HCT116 (cell line): ENCODE measurements around the gene PTOV1. TPM values are rescaled to one million over a fixed set of nuclear protein-coding genes. Genes with fewer than 3 reads are reported as not detected.

Experiments
- ATAC-seq: fragments of 200-7000 bp; cut with Tn5 transposase; 2 replicates; pipeline ENCODE4 v1.9.1; 2020; ENCODE audit warnings: mild to moderate bottlenecking, moderate library complexity
- BruUV-seq: library from RNA; stranded (reverse); fragments of 400-500 nt; replicated peaks from 2 replicates; lab custom pipeline; 2021; lab: Mats Ljungman, UMichigan
- CTCF ChIA-PET: fragments of 300-600 bp; sonication (Branson Sonifier 250); formaldehyde crosslinking; loops from one replicate; lab custom pipeline; 2021; ENCODE audit warnings: antibody characterized with exemption; lab: Charles Lee
- POLR2A ChIA-PET: fragments of 300-600, 350-600 bp; sonication (Branson Sonifier 250); formaldehyde crosslinking; loops from one replicate; lab custom pipeline; 2021; ENCODE audit warnings: antibody characterized with exemption; lab: Charles Lee
- RAD21 ChIA-PET, 2 experiments: fragments of 300-600 bp; sonication (Branson Sonifier 250); formaldehyde crosslinking; loops; one replicate each; lab custom pipeline; 2023; ENCODE audit warnings: low total read pairs in 2 of 2; ENCODE audit not compliant: uncharacterized antibody in 2 of 2, unreplicated experiment in 2 of 2, low non-redundant PET in 1 of 2; lab: Charles Lee
- DNase-seq: peaks from one replicate; pipeline ENCODE4 v3.0.0-alpha.2; 2010; ENCODE audit warnings: low read depth, low spot score
- H2AFZ ChIP-seq: fragments of 200-600 bp; shearing (Covaris generic), sonication (generic); 2 replicates; pipeline ENCODE4 v1.6.1; 2017; ENCODE audit warnings: low read depth, mixed run types, mixed read lengths, antibody characterized with exemption, low read length; ENCODE audit not compliant: poor library complexity, severe bottlenecking
- H3K27ac ChIP-seq: 2 replicates; pipeline ENCODE4 v1.5.1; 2012; ENCODE audit warnings: low read depth, low read length
- H3K27me3 ChIP-seq: fragments of 200-600 bp; sonication (generic); 2 replicates; pipeline ENCODE4 v1.6.1; 2016; ENCODE audit warnings: mixed run types, low read length, mixed read lengths; ENCODE audit not compliant: insufficient read depth
- H3K36me3 ChIP-seq, 2 experiments: fragments of 200-500 bp in 1 of 2; fragments of 200-600 bp in 1 of 2; sonication (Bioruptor generic) in 1 of 2; sonication (generic) in 1 of 2; 2 replicates each; pipeline versions ENCODE4 v1.5.1 to v1.6.1; 2014 to 2016; ENCODE audit warnings: low read length in 2 of 2, inconsistent platforms in 1 of 2, mixed read lengths in 1 of 2, mixed run types in 1 of 2; ENCODE audit not compliant: insufficient read depth in 2 of 2, control insufficient read depth in 1 of 2
- H3K4me1 ChIP-seq, 2 experiments: fragments of 200-600 bp in 1 of 2; sonication (generic) in 1 of 2; 2 replicates each; pipeline versions ENCODE4 v1.5.1 to v1.6.1; 2012 to 2017; ENCODE audit warnings: low read length in 2 of 2, inconsistent platforms in 1 of 2, mild to moderate bottlenecking in 1 of 2, mixed read lengths in 1 of 2, mixed run types in 1 of 2, moderate library complexity in 1 of 2; ENCODE audit not compliant: insufficient read depth in 2 of 2, control insufficient read depth in 1 of 2
- H3K4me2 ChIP-seq: fragments of 200-600 bp; sonication (generic); 2 replicates; pipeline ENCODE4 v1.6.1; 2017; ENCODE audit warnings: mixed run types, low read length, mixed read lengths
- H3K4me3 ChIP-seq, 2 experiments: fragments of 200-600 bp in 1 of 2; sonication (generic) in 1 of 2; replicated peaks in 1 of 2; 2 replicates each; pipeline ENCODE4 v1.5.1; 2011 to 2016; ENCODE audit warnings: low read length in 2 of 2, control low read depth in 1 of 2, low read depth in 1 of 2, mild to moderate bottlenecking in 1 of 2, mixed read lengths in 1 of 2, mixed run types in 1 of 2
- H3K79me2 ChIP-seq: fragments of 200-600 bp; sonication (generic); 2 replicates; pipeline ENCODE4 v1.6.1; 2017; ENCODE audit warnings: mild to moderate bottlenecking, mixed run types, low read length, moderate library complexity, mixed read lengths; ENCODE audit not compliant: insufficient read depth
- H3K9ac ChIP-seq: fragments of 200-600 bp; sonication (generic); 2 replicates; pipeline ENCODE4 v1.6.1; 2016; ENCODE audit warnings: low read length, mixed read lengths
- H3K9me2 ChIP-seq: fragments of 200-600 bp; sonication (generic), shearing (Covaris generic); 2 replicates; pipeline ENCODE4 v1.6.1; 2017; ENCODE audit warnings: mixed run types, mild to moderate bottlenecking, moderate library complexity; ENCODE audit not compliant: insufficient read depth
- H3K9me3 ChIP-seq, 2 experiments: fragments of 200-500 bp in 1 of 2; fragments of 200-600 bp in 1 of 2; sonication (Bioruptor generic) in 1 of 2; sonication (generic) in 1 of 2; 2 replicates each; pipeline ENCODE4 v1.6.1; 2014 to 2017; ENCODE audit warnings: low read length in 2 of 2, mixed read lengths in 2 of 2, inconsistent platforms in 1 of 2, low read depth in 1 of 2, mild to moderate bottlenecking in 1 of 2, mixed run types in 1 of 2, moderate library complexity in 1 of 2; ENCODE audit not compliant: control insufficient read depth in 1 of 2, insufficient read depth in 1 of 2
- H4K20me1 ChIP-seq: fragments of 200-600 bp; sonication (generic), shearing (Covaris generic); 2 replicates; pipeline ENCODE4 v1.6.1; 2017; ENCODE audit warnings: mixed run types, mild to moderate bottlenecking, moderate library complexity; ENCODE audit not compliant: insufficient read depth
- CEBPB ChIP-seq: IDR thresholded peaks from 2 replicates; pipeline ENCODE4 v1.6.1; 2012; ENCODE audit warnings: low read depth
- EZH2phosphoT487 ChIP-seq: fragments of 200-600 bp; IDR thresholded peaks from 2 replicates; pipeline ENCODE4 v1.6.1; 2018; ENCODE audit warnings: antibody characterized with exemption, borderline replicate concordance
- FOSL1 ChIP-seq: IDR thresholded peaks from 2 replicates; pipeline ENCODE4 v1.6.1; 2012; ENCODE audit warnings: low read depth
- SIN3A ChIP-seq: IDR thresholded peaks from 2 replicates; pipeline ENCODE4 v1.6.1; 2012; ENCODE audit warnings: low read depth
- intact Hi-C: fragments of 100-400 bp; cut with micrococcal nuclease; formaldehyde crosslinking; loops from 2 replicates; pipeline ENCODE4 v1.10.0; 2022
- total RNA-seq: library from RNA; stranded (reverse); gene quantifications from one replicate; pipeline ENCODE4 v1.2.1, GENCODE V29; 2021; ENCODE audit not compliant: unreplicated experiment
- TF ChIP-seq, protein P1 (sequence below): IDR thresholded peaks from 2 replicates; pipeline ENCODE4 v1.6.1; 2012; ENCODE audit warnings: low read depth
- TF ChIP-seq, protein P2 (sequence below): IDR thresholded peaks from 2 replicates; pipeline ENCODE4 v1.6.1; 2011; ENCODE audit warnings: mild to moderate bottlenecking, low read length, moderate library complexity; ENCODE audit not compliant: insufficient replicate concordance; ENCODE audit errors: extremely low read depth
- TF ChIP-seq, protein P3 (sequence below), 3 experiments: fragments of 200-600 bp in 1 of 3; sonication (generic) in 1 of 3; IDR thresholded peaks in 2 of 3; conservative IDR thresholded peaks in 1 of 3; 2 replicates each; pipeline ENCODE4 v1.5.1; 2012 to 2017; ENCODE audit warnings: low read depth in 2 of 3, low read length in 2 of 3, antibody characterized with exemption in 1 of 3, borderline replicate concordance in 1 of 3, control low read depth in 1 of 3, mild to moderate bottlenecking in 1 of 3, mixed read lengths in 1 of 3, mixed run types in 1 of 3, moderate library complexity in 1 of 3; ENCODE audit not compliant: insufficient read depth in 1 of 3

The PTOV1 gene
- total RNA-seq, 1 experiment from 2014 or later = 236 TPM

DNA sequence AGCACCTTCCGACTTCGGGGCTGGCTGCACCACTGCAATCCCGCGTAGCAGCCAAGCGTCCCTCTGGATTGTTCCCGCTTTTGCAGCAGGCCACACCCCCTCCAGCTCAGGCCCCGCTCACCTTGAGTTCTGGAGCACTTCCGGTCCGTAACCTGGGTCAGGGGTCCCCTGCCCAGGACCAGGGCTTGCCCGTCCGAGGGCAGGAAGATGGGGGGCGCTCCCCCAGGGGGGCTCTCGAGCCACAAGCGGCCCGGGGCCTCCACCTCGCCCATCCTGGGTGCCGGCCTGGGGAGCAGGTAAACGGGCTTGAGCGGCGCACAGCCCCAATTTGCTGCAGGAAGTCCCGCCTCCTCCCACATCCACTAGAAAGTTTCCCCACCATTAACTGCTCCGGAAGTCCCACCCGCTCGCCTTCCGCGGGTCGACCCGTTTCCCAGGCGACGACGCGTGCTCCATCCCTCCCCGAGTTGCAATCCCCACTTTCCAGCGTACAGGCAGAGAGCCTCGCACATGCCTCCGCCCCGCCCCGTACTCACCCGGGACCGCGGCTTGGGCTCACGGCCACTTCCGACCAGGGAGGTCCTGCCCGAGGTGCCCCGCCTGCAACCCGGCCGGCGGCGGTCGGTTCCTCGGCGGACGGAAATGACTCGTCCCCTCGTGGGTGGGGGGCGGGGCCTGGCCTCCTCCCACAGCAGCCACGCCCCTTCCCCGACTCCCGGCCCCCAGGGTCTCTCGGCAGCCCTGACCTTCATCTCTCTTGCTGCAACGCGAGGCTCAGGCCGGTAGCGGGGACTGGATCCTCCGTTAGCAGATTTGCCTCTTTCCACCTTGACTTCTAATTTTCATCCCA is 16.2 kb downstream of the PTOV1 start, which contains the start of gene PNKP (continued):
- TF ChIP-seq, protein P1, sequence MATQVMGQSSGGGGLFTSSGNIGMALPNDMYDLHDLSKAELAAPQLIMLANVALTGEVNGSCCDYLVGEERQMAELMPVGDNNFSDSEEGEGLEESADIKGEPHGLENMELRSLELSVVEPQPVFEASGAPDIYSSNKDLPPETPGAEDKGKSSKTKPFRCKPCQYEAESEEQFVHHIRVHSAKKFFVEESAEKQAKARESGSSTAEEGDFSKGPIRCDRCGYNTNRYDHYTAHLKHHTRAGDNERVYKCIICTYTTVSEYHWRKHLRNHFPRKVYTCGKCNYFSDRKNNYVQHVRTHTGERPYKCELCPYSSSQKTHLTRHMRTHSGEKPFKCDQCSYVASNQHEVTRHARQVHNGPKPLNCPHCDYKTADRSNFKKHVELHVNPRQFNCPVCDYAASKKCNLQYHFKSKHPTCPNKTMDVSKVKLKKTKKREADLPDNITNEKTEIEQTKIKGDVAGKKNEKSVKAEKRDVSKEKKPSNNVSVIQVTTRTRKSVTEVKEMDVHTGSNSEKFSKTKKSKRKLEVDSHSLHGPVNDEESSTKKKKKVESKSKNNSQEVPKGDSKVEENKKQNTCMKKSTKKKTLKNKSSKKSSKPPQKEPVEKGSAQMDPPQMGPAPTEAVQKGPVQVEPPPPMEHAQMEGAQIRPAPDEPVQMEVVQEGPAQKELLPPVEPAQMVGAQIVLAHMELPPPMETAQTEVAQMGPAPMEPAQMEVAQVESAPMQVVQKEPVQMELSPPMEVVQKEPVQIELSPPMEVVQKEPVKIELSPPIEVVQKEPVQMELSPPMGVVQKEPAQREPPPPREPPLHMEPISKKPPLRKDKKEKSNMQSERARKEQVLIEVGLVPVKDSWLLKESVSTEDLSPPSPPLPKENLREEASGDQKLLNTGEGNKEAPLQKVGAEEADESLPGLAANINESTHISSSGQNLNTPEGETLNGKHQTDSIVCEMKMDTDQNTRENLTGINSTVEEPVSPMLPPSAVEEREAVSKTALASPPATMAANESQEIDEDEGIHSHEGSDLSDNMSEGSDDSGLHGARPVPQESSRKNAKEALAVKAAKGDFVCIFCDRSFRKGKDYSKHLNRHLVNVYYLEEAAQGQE = no peak
- TF ChIP-seq SIN3A (peak; percentile 88), CEBPB (no peak)

DNA sequence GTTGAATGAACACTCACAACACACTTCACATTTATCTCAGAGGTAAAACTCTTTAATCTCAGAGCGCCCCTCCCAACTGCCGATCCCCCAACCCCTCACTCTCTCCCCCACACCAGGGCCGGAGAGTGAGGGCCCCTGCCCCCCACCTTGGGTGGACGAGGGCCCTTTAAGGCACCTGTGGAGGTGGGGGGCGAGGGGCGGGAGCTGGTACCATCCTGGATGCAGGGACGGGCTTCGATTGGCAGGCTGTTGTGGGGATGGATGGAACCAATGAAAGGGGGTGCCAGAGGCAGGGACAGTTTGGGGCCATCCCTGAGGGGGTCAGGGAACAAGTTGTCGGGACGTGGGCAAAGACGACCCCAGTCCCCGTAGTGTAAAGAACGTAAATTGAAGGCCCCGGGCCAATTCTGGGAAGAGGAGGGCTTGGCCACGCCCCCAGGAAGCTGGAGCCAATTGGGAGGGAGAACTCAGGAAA is 18.1 kb downstream of the PTOV1 start:
- Histone ChIP-seq H3K36me3 (peaks cover 3 to 20% of the 10 kb centered on the region in 2 experiments; a peak in 2 of 4 replicates), H3K9me2 (no peaks in the 10 kb centered on the region), H3K9me3 (no peaks in the 10 kb centered on the region), H3K4me2 (peak overlapping the region; percentile 68), H3K27me3 (no peaks in the 10 kb centered on the region), H3K4me3 (peak overlapping the region; percentile 31 to 34), H2AFZ (no peak overlapping the region), H3K79me2 (peaks cover 35% of the 10 kb centered on the region), H4K20me1 (peaks cover 5% of the 10 kb centered on the region; the same call in 1 of the 2 replicates), H3K9ac (no peak overlapping the region), H3K4me1 (peaks cover 30 to 53% of the 10 kb centered on the region in 2 experiments; a peak in 3 of 4 replicates), H3K27ac (peak overlapping the region; percentile 91)
- RAD21 ChIA-PET = interaction anchor here in 1 of 2 experiments (0.6 kb wide), 1 partner anchor 460 kb away, joined by 3 read pairs; no protein-coding TSS in a partner anchor
- BruUV-seq = no TSS peak
- intact Hi-C loops = loop anchor here (1.0 to 5.0 kb wide), 2 partner anchors 8 to 102 kb away; partner anchors contain the start of genes AKT1S1, AP2A1 and TBC1D17
- CTCF ChIA-PET = interaction anchor here (1.1 to 1.3 kb wide), 2 partner anchors 118 to 152 kb away, joined by 4 to 5 read pairs; no protein-coding TSS in a partner anchor
- DNase-seq = no peak
- POLR2A ChIA-PET = interaction anchor here (0.6 to 2.0 kb wide), 10 partner anchors 8 to 408 kb away, joined by 3 to 12 read pairs (median 4); partner anchors contain the start of genes AKT1S1, ATF5, NUP62 and PTOV1
- ATAC-seq = peak; percentile 25
- TF ChIP-seq, protein P2, sequence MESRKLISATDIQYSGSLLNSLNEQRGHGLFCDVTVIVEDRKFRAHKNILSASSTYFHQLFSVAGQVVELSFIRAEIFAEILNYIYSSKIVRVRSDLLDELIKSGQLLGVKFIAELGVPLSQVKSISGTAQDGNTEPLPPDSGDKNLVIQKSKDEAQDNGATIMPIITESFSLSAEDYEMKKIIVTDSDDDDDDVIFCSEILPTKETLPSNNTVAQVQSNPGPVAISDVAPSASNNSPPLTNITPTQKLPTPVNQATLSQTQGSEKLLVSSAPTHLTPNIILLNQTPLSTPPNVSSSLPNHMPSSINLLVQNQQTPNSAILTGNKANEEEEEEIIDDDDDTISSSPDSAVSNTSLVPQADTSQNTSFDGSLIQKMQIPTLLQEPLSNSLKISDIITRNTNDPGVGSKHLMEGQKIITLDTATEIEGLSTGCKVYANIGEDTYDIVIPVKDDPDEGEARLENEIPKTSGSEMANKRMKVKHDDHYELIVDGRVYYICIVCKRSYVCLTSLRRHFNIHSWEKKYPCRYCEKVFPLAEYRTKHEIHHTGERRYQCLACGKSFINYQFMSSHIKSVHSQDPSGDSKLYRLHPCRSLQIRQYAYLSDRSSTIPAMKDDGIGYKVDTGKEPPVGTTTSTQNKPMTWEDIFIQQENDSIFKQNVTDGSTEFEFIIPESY = no peak
- no peak for TF ChIP-seq CEBPB
- no peak for TF ChIP-seq SIN3A
- TF ChIP-seq, protein P1 = no peak
- TF ChIP-seq, protein P3, sequence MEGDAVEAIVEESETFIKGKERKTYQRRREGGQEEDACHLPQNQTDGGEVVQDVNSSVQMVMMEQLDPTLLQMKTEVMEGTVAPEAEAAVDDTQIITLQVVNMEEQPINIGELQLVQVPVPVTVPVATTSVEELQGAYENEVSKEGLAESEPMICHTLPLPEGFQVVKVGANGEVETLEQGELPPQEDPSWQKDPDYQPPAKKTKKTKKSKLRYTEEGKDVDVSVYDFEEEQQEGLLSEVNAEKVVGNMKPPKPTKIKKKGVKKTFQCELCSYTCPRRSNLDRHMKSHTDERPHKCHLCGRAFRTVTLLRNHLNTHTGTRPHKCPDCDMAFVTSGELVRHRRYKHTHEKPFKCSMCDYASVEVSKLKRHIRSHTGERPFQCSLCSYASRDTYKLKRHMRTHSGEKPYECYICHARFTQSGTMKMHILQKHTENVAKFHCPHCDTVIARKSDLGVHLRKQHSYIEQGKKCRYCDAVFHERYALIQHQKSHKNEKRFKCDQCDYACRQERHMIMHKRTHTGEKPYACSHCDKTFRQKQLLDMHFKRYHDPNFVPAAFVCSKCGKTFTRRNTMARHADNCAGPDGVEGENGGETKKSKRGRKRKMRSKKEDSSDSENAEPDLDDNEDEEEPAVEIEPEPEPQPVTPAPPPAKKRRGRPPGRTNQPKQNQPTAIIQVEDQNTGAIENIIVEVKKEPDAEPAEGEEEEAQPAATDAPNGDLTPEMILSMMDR (IDR thresholded peaks at IDR 0.05 in 2 of 3, conservative IDR thresholded peaks at IDR 0.05 in 1 of 3; ENCODE audit: borderline replicate concordance in 1 of 3, insufficient read depth in 1 of 3, low read depth in 2 of 3, low read length in 2 of 3) = no peak
- no peak for TF ChIP-seq EZH2phosphoT487
- TF ChIP-seq FOSL1 = no peak
